ENCODE measurements around the gene DDO.
"Not testable (repeated sequence)": the region's sequence is repeated elsewhere in the genome, so short reads cannot be mapped to it uniquely, and the experiment has no call there.

Gene DDO

GRCh38 chr6:110366256-110366655 lies 49.1 kb downstream of the DDO start:
- peak; percentile 16 for DNase-seq

- DNase-seq: no peak
These were observed 50.8 kb downstream of the DDO start for GRCh38 chr6:110364364-110365105.

- no peak for DNase-seq
These were observed 51.6 kb downstream of the DDO start for GRCh38 chr6:110363748-110364147.

GRCh38 chr6:110360676-110361075 lies 54.7 kb downstream of the DDO start:
- no peak for DNase-seq

GRCh38 chr6:110359556-110359955 lies 55.8 kb downstream of the DDO start:
- no peak for DNase-seq

GRCh38 chr6:110358553-110359160 lies 56.7 kb downstream of the DDO start:
- DNase-seq: peak; percentile 17

- peak; percentile 53 for DNase-seq
These were observed 57.5 kb downstream of the DDO start, which contains the start of gene METTL24 for GRCh38 chr6:110357664-110358552. METTL24 (minus strand) TSS chr6:110358349; CDS start chr6:110358272, 77 bp downstream.

- peak; percentile 48 for DNase-seq
These were observed 58.1 kb downstream of the DDO start for GRCh38 chr6:110357298-110357663.

- DNase-seq: no peak
These were observed 58.6 kb downstream of the DDO start for GRCh38 chr6:110356778-110357177.

- DNase-seq: no peak
These were observed 59.6 kb downstream of the DDO start for GRCh38 chr6:110355727-110356126.

GRCh38 chr6:110355022-110355421 lies 60.4 kb downstream of the DDO start:
- no peak for DNase-seq

- DNase-seq: no peak
These were observed 61.2 kb downstream of the DDO start for GRCh38 chr6:110354153-110354552.

GRCh38 chr6:110353457-110354001 lies 61.8 kb downstream of the DDO start:
- no peak for DNase-seq

GRCh38 chr6:110352563-110353262 lies 62.7 kb downstream of the DDO start:
- DNase-seq: no peak

- DNase-seq: no peak
These were observed 63.4 kb downstream of the DDO start for GRCh38 chr6:110351986-110352385.

GRCh38 chr6:110351546-110351945 lies 63.8 kb downstream of the DDO start:
- no peak for DNase-seq

GRCh38 chr6:110350593-110350992 lies 64.8 kb downstream of the DDO start:
- DNase-seq: not testable (repeated sequence)

GRCh38 chr6:110348961-110349690 lies 66.2 kb downstream of the DDO start:
- no peak for DNase-seq

- no peak for DNase-seq
These were observed 70.3 kb downstream of the DDO start for GRCh38 chr6:110345025-110345424.

GRCh38 chr6:110342759-110343158 lies 72.6 kb downstream of the DDO start:
- no peak for DNase-seq
